Loucy (cell line): ENCODE measurements around the gene DLL1.
"Not testable (repeated sequence)": the region's sequence is repeated elsewhere in the genome, so short reads cannot be mapped to it uniquely, and the experiment has no call there.

Experiments used
- EZH2phosphoT487 ChIP-seq: fragments of 200-600 bp; IDR thresholded peaks from 2 replicates; pipeline ENCODE4 v1.6.1; 2018; ENCODE audit warnings: antibody characterized with exemption, mild to moderate bottlenecking, moderate library complexity, borderline replicate concordance
- TF ChIP-seq, protein P1 (sequence below): fragments of 200-600 bp; sonication (generic); conservative IDR thresholded peaks from 2 replicates; pipeline ENCODE4 v1.5.1; 2014; ENCODE audit warnings: mild to moderate bottlenecking, antibody characterized with exemption, low read length

DNA sequence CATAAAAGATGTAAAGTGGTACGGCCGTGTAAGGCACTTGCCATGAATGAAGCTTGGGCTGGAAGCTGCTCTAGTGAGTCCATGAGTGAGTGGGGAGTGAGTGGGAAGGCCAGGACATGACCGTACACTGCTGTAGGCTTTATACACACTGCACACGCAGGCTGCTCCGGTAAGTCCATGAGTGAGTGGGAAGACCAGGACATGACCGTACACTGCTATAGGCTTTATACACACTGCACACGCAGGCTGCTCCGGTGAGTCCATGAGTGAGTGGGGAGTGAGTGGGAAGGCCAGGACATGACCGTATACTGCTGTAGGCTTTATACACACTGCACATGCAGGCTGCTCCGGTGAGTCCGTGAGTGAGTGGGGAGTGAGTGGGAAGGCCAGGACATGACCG, 26.2 kb downstream of the DLL1 start:
- TF ChIP-seq, protein P1, sequence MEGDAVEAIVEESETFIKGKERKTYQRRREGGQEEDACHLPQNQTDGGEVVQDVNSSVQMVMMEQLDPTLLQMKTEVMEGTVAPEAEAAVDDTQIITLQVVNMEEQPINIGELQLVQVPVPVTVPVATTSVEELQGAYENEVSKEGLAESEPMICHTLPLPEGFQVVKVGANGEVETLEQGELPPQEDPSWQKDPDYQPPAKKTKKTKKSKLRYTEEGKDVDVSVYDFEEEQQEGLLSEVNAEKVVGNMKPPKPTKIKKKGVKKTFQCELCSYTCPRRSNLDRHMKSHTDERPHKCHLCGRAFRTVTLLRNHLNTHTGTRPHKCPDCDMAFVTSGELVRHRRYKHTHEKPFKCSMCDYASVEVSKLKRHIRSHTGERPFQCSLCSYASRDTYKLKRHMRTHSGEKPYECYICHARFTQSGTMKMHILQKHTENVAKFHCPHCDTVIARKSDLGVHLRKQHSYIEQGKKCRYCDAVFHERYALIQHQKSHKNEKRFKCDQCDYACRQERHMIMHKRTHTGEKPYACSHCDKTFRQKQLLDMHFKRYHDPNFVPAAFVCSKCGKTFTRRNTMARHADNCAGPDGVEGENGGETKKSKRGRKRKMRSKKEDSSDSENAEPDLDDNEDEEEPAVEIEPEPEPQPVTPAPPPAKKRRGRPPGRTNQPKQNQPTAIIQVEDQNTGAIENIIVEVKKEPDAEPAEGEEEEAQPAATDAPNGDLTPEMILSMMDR = not testable (repeated sequence)
- TF ChIP-seq EZH2phosphoT487 = not testable (repeated sequence)
